ENCODE measurements around the gene LEO1.

LEO1 gene

DNA sequence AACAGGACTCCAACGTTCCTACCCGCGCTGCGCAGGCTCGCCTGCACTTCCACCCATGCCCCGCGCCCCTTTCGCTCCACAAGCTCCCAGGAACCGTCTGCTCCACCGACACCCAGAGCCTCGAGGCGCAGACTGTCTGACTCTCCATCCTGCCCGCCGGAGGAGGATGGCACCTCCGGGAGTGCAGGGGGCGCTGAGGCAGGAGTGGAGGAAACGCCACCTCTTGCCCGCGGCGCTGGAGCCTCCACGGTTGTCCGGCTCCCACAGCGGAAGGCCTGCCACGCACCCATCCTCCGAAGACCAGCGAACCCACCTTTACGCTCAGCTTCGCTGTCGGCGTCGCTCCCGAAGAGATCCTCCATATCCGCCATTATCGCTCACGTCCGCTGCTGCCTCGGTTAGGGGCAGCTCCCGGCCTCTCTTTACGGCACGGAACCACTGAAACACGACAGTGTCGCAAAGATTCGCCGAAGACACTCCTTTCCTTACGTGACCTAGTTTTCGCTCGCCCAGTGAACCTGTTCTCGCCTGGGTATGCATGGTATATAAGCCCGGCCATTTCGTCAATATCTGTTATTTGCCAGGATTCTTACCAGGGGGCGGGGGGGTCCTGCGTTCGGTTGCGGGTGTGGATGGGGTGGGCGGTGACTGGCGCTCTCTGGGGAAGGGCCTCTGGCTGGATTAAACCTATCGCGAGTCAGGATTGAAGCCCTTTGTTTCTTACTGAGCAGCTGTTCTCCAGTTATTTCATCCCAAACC lies at the start of gene LEO1:
LEO1 (minus strand) TSS at position 404 of the 759 bp plus-strand sequence; CDS start at position 371, 33 bp downstream.
- DNase-seq (ENCODE audit: low read depth): peak; percentile 69

DNA sequence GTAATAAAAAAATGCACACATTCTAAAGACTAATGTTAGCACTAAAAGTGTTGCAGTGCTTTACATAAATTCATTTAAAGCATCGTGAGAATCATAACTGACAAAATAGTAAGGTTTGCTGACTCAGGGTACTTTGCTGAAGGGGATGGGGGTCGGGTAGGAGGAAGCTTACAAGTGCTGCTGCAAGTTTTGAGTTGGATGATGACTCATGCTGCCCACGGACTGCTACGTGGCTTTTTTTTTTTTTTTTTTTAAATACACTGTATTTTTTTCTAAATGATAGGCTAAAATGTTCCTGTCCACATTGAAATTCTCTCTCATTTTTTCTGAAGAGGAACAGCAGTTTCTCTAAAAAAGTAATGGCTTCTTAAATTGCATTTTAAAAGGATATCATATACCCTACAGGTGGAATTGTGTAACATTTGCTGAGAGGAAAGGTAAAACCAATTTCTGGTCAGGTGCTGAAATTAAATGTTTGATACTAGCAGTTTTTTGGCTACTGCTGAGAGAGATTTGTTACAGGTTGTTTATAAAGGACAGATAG lies 49.6 kb upstream of the LEO1 start:
- peak; percentile 26 for DNase-seq (ENCODE audit: low read depth)

DNA sequence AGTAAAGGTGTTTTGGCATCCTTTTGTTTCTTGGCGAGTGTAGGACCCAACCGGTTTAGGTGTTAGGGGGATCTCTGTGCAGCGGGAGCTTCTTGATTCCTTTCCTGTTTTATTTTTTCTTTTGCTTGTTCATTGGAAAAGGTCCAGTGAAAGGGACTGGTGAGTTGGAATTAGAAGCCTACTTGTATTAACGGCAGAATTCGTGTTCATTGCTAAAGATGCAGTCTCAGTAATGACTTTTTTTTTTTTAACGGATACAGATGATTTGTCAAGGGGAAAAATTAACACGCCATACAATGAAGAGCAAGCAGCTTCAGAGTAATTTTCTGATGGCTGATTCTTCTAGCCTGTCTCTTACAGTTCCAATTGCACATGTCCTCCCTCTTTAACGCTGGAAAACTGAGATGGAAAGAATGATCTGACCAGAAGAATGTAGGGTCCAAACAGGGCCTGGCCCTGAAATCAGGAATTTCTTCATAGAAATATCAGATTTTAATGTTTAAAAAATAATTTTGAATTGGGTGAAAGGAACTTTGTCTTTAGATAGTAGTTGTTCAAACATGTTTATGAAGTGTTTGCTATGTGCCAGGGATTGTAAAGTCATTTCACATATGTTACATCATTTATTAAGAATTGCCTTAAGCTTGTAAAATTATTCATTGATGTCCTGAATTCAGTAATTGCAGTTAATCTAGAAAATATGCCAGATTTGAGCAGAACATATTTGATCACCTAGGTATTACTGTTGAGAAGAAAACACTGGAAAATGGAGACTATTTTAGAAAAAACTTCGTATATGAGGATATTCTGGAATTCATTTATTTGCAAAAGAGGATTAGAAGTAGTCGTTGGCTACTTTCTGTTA lies 48.9 kb upstream of the LEO1 start:
- no peak for DNase-seq (ENCODE audit: low read depth)

DNA sequence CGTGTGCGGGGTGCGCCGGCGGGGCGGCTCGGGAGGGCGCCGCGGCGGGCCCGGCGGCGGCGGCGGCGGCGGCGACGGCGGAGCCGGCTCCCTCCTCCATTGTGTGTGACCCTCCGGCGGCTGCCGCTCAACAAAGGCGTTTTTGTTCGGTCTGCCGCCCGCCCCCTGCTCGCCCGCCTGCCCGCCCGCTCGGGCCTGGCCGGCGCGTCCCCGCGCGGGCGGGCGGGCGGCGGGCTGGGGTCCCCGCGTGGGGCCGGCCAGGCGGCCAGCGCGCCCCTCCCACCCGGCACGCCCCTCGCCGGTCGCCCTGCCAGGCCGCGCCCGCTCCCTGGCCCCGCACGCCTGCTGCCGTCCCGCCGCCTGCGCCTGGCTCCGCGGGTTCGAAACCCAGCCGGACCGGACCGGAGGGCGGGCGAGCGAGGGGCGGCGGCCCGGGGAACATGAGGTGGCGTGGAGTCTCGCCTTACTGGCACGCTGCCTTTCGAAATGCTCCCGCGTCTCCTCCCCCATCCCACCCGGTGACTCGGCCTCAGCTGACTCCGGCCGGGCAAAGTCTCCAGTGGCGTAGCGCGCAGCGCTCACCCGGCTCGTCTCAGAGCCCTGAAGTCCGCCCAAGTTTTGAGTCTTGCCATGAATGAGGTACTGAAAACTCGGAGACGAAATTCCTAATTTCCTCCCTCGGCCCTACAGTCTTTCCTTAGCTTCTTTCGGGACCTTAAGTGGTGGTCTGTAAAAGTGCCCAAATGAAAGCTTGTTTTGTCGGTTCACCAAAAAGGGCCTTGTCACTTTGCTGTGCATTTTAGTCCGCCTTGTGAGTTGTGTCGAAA lies 48.0 kb upstream of the LEO1 start:
- peak; percentile 47 for DNase-seq (ENCODE audit: low read depth)

DNA sequence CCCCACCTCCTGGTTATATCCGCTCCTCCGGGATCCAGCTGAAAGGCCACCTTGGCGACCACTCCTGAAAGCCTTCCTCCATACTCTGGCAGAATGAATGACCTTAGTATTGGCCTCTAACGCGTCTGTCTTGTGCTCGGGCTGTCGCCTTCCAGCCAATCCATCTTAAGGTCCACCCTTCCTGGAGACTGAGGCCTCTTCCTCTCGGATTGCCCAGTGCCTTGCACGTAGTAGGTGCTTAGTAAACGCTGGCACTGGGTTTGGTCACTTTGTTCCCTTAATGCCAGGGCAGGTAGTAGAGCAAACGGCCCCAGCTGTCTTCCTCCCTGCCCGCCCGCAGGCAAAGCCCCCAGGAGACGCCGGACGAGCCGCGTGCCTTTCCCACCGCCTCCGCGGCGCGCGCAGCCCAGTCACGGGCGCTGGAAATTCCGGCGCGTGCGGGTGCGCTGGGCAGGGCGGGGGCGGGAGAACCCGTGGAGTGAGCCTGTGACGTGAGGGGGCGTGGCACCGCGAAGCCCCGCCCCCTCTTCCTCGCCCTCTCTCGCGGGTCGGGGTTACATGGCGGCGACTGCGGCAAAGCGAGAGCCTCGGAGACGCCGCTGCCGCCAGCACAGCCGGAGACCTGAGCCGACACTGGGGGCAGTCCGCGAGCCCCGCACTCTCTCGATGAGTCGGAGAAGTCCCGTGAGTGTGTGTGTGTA lies 47.3 kb upstream of the LEO1 start, which contains the start of gene MAPK6:
MAPK6 (plus strand) TSS at position 527 of the 701 bp plus-strand sequence. CDS start 27,242 bp downstream, outside the sequence.
- DNase-seq (ENCODE audit: low read depth): peak; percentile 94

DNA sequence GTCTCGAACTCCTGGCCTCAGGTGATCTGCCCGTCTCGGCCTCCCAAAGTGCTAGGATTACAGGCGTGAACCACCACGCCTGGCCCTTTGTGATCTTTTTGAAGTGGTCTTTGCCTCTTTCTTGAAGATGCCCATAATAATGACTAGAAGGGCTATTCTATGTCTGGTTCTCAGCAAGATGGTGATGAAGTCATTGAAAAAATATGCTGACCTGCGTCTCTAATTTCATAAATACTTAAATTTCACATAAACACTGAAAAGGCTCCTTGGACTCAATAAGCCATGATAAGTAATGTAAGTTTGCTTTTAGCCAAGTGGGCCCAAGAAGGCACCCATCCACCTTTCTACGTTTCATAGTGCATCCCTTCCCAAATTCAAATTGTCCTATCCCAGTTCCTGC lies 46.7 kb upstream of the LEO1 start:
- no peak for DNase-seq (ENCODE audit: low read depth)

DNA sequence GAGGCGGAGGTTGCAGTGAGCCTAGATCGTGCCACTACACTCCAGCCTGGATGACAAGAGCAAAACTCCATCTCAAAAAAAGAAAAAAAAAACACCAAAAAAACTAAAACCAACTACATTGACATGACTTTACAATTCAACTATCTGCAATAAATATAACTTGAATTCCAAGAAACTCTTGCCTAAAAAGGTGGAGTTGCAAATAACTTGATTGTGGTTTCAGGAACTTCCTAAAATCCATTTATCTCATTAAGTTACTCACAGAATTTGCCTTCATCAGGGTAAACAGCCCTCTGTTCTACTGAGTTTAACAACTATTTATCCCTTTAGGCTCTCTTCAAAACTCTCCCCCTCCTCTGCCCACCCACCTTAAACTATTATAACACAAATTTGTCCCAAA lies 44.7 kb upstream of the LEO1 start:
- no peak for DNase-seq (ENCODE audit: low read depth)

DNA sequence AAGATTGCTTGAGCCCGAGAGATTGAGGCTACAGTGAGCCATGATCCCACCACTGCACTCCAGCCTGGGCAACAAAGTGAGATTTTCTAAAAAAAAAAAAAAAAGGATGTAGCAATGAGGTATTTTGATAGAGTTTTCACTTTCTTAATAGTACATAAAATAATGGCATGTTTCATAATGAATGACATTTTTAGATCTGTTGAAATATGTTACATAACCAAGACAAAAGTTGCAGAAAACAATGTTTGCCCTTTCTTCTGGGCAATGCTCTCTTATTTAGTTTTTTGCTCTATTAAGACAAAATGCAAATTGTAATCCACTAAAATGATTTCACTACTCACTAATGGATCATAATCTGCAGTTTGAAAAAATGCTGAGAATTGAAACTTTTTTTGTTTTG lies 43.0 kb upstream of the LEO1 start:
- no peak for DNase-seq (ENCODE audit: low read depth)

DNA sequence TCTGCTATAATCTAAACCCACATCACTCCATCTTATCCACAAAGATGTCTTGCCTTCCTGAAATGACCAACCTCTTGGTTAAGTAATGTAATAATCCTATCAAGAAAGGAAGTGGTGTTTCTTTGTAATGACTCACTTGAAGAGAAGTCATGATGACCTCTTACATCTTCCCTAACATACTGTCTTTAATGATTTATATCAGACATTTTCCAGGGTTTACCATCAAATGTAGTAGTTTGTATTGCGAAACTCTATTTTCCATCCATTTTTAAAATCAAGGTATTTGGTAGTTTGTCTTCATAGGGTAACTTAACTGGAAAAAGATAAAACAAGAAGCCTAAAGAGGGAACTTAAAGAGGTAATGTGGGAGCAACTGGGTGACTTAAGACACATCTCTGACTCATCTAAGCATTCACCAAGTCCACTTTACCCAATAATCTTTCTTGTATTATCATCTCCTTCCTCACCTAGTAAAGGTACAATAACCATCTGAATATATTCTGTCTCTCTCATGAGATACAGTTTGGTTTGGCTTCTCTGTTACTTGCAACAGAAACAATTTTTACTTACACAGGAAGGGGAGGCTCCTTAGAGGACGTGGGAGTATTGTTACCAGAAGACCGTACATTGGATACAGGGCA lies 41.7 kb upstream of the LEO1 start:
- DNase-seq (ENCODE audit: low read depth): no peak

DNA sequence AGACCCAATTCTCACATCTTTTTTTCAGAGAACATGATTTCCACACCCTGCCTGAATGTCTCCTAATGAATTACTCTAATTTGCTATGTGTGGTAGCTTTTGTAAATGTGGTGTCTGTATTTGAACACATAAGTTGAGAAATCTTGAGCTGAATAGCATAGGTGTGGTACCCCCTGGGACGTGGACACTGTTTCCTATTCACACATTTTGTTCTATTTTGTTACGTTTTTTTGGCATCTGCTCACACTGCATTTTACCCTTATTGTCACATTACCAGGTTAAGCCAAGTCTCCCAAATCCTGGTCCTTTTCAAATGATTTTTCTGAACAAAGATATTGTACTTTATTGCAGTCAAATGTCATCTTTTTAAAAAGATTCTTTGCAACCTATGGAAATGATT lies 40.6 kb upstream of the LEO1 start:
- no peak for DNase-seq (ENCODE audit: low read depth)

DNA sequence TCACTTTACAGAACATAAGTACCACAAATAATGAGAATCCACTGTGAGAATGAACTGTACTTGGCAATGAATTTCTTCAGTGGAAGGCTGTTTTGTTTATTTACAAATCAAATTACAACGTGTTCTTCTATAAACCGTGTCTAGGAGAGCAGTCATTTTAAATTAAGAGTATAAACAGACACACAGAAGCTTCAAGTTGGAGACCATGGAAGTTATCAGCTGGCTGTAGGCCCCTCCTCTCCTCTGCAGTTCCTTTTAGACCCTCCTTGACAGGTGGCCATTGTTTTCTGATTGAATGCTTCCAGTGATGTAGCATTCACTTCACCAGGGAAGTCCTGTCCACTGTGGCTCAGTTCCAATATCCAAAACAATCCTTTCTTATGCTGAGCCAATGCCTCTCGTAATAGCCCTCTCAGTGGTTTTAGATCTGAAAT lies 40.1 kb upstream of the LEO1 start:
- DNase-seq (ENCODE audit: low read depth): no peak

DNA sequence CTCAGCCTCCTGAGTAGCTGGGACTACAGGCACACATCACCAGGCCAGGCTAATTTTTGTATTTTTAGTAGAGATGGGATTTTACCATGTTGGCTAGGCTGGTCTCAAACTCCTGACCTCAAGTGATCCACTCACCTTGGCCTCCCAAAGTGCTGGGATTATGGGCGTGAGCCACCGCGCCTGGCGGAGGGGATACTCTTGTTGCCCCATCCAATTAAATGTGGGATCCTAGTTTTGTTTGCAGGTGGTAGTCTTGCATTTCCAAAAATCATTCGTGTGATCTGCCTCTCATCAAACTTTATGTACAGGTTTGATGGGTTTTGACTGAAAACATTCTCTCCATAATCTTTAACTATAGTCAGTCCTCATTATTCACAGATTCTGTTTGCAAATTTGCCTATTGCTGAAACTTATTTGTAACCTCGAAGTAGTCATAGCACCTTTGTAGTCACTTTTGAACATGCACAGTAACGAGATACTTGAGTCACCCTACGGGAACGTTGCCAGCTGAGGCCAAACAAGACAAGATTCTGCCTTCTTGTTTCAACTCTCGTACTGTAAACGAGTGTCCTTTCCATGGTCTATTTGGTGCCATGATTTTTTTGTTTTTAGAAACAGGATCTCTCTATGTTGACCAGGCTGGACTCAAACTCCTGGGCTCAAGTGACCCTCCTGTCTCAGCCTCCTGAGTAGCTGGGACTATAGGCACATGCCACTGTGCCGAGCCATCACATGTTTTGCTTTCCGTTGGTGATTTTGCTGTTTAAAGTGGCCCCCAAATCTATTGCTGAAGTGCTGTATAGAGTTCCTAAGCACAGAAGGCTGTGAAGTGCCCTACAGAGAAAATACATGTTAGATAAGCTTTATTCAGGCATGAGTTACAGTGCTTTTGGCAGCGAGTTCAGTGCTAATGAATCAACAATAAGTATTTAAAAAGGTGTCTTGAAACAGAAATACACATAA lies 39.3 kb upstream of the LEO1 start:
- DNase-seq (ENCODE audit: low read depth): no peak

DNA sequence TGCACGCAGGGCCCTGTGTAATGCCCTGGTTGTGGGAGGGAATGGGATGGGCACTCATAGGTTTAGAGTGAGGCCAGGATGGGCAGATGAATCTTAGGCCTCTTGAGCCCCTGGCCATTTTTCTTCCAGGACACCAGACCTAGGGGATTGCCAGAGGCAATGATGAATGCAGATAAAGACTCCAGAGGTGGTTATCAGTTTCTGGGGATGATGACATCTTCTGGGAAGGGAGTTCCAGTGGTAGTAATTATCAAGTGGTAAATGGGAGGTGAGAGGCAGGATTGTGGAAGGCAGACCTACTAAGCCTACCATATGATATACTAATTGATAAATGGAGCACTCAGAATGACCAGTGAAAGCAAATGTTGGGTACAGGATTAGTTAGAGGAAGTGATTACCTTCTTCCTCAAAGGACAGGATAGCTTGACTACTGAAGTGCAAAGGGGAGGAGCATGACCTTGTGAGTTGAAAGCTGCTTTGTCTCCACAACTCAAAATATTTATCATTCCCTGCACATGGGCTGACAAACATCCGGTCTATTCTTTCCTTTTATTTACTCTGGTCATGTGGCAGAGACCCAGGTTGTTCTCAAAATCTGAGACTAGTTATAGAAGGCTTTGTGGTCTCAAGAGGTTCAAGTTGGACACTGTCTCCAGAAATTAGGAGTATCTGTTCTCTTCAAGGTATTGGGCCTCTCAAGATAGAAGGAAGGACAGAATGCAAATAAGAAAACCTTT lies 37.3 kb upstream of the LEO1 start:
- no peak for DNase-seq (ENCODE audit: low read depth)

DNA sequence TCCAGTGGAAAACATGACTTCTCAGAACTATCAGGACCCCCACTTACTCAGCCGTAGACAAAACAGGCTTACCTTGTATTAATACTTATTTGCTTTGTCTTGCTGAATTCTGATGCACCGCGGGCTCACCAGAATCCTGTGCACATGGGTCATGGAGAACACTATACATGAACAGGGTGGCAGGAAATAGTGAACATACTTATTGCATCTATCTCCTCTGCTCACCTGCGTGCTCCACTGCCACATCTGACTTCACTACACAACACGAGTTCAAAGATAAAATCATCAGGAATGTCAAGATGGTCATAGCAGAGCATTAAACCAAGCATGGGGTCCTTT lies 36.8 kb upstream of the LEO1 start:
- DNase-seq (ENCODE audit: low read depth): no peak

DNA sequence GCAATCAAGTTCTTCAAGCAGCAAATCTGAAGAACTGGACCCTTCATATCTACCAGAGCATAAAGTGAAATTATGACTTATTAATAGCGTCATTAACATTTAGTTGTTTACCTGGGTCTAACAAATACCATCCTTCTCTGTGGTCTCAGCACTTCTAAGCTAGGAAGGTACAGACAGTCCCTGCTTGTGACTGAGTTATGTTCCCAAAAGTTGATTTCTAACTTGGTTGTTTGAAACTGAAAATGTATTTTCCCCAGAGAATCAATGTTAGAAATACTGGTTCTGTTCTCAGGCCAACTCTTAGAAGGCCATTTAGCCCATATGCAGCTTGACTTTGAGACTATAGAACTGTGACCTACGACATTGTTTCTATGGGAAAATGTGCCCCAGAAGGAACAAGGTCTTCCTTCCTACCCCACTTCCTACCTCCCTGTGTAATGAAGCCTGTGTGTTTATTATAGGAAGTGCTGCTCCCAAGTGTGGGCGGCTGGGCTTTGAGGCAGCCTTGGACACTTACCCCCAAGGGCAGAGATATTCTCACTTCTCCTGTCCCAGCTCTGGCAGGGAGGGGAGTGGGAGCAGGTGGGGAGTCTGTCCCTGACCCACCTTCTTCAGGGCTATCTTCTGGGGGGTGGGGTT lies 35.2 kb upstream of the LEO1 start:
- DNase-seq (ENCODE audit: low read depth): no peak

DNA sequence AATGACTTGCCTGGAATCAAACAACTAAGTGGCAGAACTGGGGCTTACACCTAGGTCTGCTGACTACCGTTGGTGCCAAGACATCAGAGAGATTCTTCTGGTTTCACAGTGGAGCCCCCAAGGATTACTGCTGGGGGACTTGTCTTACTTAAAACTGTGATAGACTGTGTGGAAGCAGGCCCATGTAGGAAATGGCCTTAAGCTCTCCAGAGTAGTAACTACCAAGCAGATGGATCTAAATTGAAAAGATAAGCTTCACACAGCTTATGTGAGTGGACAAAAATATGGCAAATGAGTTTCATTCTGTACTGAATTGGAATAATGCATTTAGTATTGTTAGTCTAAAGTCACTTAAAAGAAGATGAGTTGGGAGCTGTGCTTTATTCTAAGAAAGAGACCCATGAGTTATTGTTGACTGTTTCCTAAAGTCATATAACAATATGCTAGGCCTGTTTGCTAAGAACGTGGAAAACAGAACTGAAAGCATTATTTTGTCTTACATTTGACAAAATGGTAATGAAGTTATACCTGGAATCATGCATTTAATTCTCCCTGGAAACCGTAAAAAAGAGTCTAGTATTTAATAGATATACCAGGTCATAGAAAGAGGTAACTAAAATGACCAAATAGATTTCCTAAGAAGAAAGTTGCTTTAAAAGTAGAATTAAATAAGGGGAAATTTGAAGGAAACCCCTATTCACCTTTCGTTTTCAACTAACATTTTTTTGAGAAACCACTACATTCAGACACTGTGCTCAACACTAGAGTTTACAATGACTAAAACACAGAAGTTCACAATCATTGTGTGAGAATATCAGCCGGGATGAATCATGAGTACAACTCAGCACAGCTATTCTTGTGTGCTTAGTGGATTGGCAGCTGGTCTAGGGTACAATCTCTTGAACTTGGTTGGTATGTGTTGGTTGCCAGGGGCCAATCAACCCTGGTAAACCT lies 34.4 kb upstream of the LEO1 start:
- no peak for DNase-seq (ENCODE audit: low read depth)

DNA sequence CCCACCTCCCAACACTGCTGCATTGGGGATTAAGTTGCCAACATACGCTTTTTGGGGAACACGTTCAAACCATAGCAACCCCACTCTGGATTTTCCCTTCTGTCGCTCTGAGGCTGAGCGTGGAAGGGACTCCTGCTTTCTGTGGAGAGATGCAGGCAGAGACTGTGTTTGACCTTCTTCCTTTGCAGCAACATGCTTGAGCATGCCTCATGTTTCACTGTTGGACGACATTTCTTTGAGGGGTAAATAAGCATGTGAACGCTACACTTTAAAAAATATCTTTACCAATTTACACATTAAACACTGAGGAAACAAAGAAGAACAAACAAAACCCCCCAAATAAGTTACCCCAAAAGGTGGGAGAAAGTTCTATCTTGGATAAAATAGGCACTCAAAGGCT lies 33.2 kb upstream of the LEO1 start:
- no peak for DNase-seq (ENCODE audit: low read depth)

Data from stimulated activated CD8-positive, alpha-beta memory T cell treated with anti-CD3 and anti-CD28 coated beads, Interleukin-12 subunit alpha, Interleukin-12 subunit beta, amount 100 ng/mL, for 4 hours (primary cell).